Gastroesophageal sphincter (tissue), 4 donors: Measurements from ENCODE around the gene PACRG. TPM values are rescaled to one million over a fixed set of nuclear protein-coding genes. Genes with fewer than 3 reads are reported as not detected.
"Not testable (repeated sequence)": the region's sequence is repeated elsewhere in the genome, so short reads cannot be mapped to it uniquely, and the experiment has no call there.

Experiments
- ATAC-seq: fragments of 150-250 bp; one replicate; pipeline ENCODE4 v1.9.1; 2016; ENCODE audit warnings: mild to moderate bottlenecking, moderate library complexity
- H3K27ac ChIP-seq, 4 donors: fragments of 200-600 bp; sonication (generic) in 3 of 4; 1 replicate in 3 of 4; 2 replicates in 1 of 4; pipeline ENCODE4 v1.5.1; 2016 to 2019
- H3K27me3 ChIP-seq: fragments of 200-600 bp; sonication (generic); one replicate; pipeline ENCODE4 v1.5.1; 2019
- H3K36me3 ChIP-seq, 2 donors: fragments of 200-600 bp; sonication (generic); one replicate each; pipeline ENCODE4 v1.5.1; 2019; ENCODE audit warnings: control low read depth in 1 of 2
- H3K4me1 ChIP-seq, 3 donors: fragments of 200-600 bp; sonication (generic); 1 replicate in 2 of 3; 2 replicates in 1 of 3; pipeline ENCODE4 v1.5.1; 2016 to 2019; ENCODE audit warnings: control low read depth in 2 of 3
- H3K4me3 ChIP-seq, 2 donors: fragments of 200-600 bp; sonication (generic); one replicate each; pipeline ENCODE4 v1.5.1; 2019; ENCODE audit warnings: mild to moderate bottlenecking in 1 of 2, moderate library complexity in 1 of 2
- H3K9me3 ChIP-seq, 3 donors: fragments of 200-600 bp; sonication (generic); one replicate each; pipeline ENCODE4 v1.5.1; 2017 to 2019; ENCODE audit warnings: control low read depth in 2 of 3
- CTCF ChIP-seq, 4 experiments: fragments of 200-600 bp in 2 of 4; fragments of 450-650 bp in 2 of 4; sonication (generic) in 1 of 4; IDR thresholded peaks; one replicate each; pipeline ENCODE4 v1.5.1; 2017 to 2019; ENCODE audit warnings: antibody characterized with exemption in 4 of 4, mild to moderate bottlenecking in 2 of 4, moderate library complexity in 2 of 4
- EP300 ChIP-seq: sonication (generic); formaldehyde crosslinking; IDR thresholded peaks from one replicate; pipeline ENCODE4 v1.6.1; 2017; ENCODE audit warnings: antibody characterized with exemption, mild to moderate bottlenecking
- POLR2A ChIP-seq, 2 donors: fragments of 450-650 bp; IDR thresholded peaks; one replicate each; pipeline ENCODE4 v1.6.1; 2017; ENCODE audit warnings: antibody characterized with exemption in 2 of 2, mild to moderate bottlenecking in 2 of 2, moderate library complexity in 1 of 2
- POLR2AphosphoS5 ChIP-seq: sonication (generic); formaldehyde crosslinking; IDR thresholded peaks from one replicate; pipeline ENCODE4 v1.6.1; 2017; ENCODE audit warnings: antibody characterized with exemption
- WGBS, 2 donors: methylation state at CpG; one replicate each; pipeline ENCODE4 v1.1.5; 2018; ENCODE audit warnings: low coverage in 1 of 2; 5-methylcytosine and 5-hydroxymethylcytosine counted together
- total RNA-seq, 4 donors: library from RNA; depleted of rRNA; stranded (reverse); fragments of >200 nt; gene quantifications; one replicate each; pipeline ENCODE4 v1.1.0, GENCODE V29; 2016

The PACRG gene
- total RNA-seq, 4 donors from 2014 or later = 1.0 to 7.0 TPM; not detected in 2

GRCh38 chr6:162974685-162975084 is 246.9 kb downstream of the PACRG start:
- Histone ChIP-seq H3K9me3 (no peaks in the 10 kb centered on the region), H3K4me3 (no peak overlapping the region), H3K36me3 (no peaks in the 10 kb centered on the region), H3K27ac (no peak overlapping the region), H3K27me3 (no peaks in the 10 kb centered on the region), H3K4me1 (no peaks in the 10 kb centered on the region)
- TF ChIP-seq POLR2AphosphoS5 (no peak), POLR2A (IDR thresholded peaks at IDR 0.05) (no peak), EP300 (no peak), CTCF (IDR thresholded peaks at IDR 0.05) (no peak)
- ATAC-seq = no peak
- 58 to 76% methylated on average over 5 to 6 of the region's 6 CpGs for WGBS, 2 donors

GRCh38 chr6:162976141-162976540 is 248.4 kb downstream of the PACRG start:
- Histone ChIP-seq H3K9me3 (no peaks in the 10 kb centered on the region), H3K27ac (no peak overlapping the region), H3K4me1 (no peaks in the 10 kb centered on the region), H3K27me3 (no peaks in the 10 kb centered on the region), H3K4me3 (no peak overlapping the region), H3K36me3 (no peaks in the 10 kb centered on the region)
- no peak for TF ChIP-seq CTCF (IDR thresholded peaks at IDR 0.05)
- no peak for TF ChIP-seq EP300
- no peak for TF ChIP-seq POLR2AphosphoS5
- no peak for TF ChIP-seq POLR2A (IDR thresholded peaks at IDR 0.05)
- 57 to 68% methylated on average over 5 of the region's 5 CpGs for WGBS, 2 donors
- no peak for ATAC-seq

GRCh38 chr6:162983234-162983633 is 255.5 kb downstream of the PACRG start:
- H3K4me1 ChIP-seq, ATAC-seq, H3K36me3 ChIP-seq, H3K27me3 ChIP-seq, H3K4me3 ChIP-seq, H3K27ac ChIP-seq: not testable (repeated sequence)
- WGBS, 2 donors = 100% methylated on average over 1 of the region's 1 CpG
- H3K9me3 ChIP-seq = peaks cover 0 to 30% (median 0%) of the 10 kb centered on the region in 3 donors

- no peak overlapping the region for H3K4me3 ChIP-seq
- no peaks in the 10 kb centered on the region for H3K9me3 ChIP-seq
- 67% methylated on average over 1 of the region's 1 CpG; no CpG with 5 or more reads in 1 of the 2 donors for WGBS, 2 donors
- no peak for ATAC-seq
- H3K27me3 ChIP-seq = no peaks in the 10 kb centered on the region
- no peaks in the 10 kb centered on the region for H3K4me1 ChIP-seq
- TF ChIP-seq CTCF (IDR thresholded peaks at IDR 0.05) (no peak), EP300 (no peak), POLR2A (IDR thresholded peaks at IDR 0.05) (no peak), POLR2AphosphoS5 (no peak)
- no peaks in the 10 kb centered on the region for H3K36me3 ChIP-seq
- H3K27ac ChIP-seq = no peak overlapping the region
These were observed 271.0 kb downstream of the PACRG start for GRCh38 chr6:162998777-162999176.

- H3K9me3 ChIP-seq = no peaks in the 10 kb centered on the region
- no peak overlapping the region for H3K27ac ChIP-seq
- ATAC-seq = no peak
- H3K36me3 ChIP-seq = no peaks in the 10 kb centered on the region
- TF ChIP-seq POLR2AphosphoS5 = no peak
- no peak for TF ChIP-seq CTCF (IDR thresholded peaks at IDR 0.05)
- no peak for TF ChIP-seq EP300
- TF ChIP-seq POLR2A (IDR thresholded peaks at IDR 0.05) = no peak
- H3K4me3 ChIP-seq = no peak overlapping the region
- no peaks in the 10 kb centered on the region for H3K4me1 ChIP-seq
- no peaks in the 10 kb centered on the region for H3K27me3 ChIP-seq
- WGBS, 2 donors = 39 to 79% methylated on average over 2 to 4 of the region's 5 CpGs
These were observed 272.0 kb downstream of the PACRG start for GRCh38 chr6:162999575-163000285.
